H9 (cell line): ENCODE data around the gene CFAP73. TPM values are rescaled to one million over a fixed set of nuclear protein-coding genes. Genes with fewer than 3 reads are reported as not detected.

Source experiments
- DNase-seq: peaks from one replicate; pipeline ENCODE4 v3.0.0-alpha.2; 2017
- H2AFZ ChIP-seq: one replicate; pipeline ENCODE4 v1.6.1; 2013; ENCODE audit warnings: mild to moderate bottlenecking, low read length, control low read depth, moderate library complexity
- H2AK5ac ChIP-seq: 2 replicates; pipeline ENCODE4 v1.6.1; 2013; ENCODE audit warnings: low read length, control low read depth, mixed read lengths; ENCODE audit not compliant: insufficient read length
- H2BK120ac ChIP-seq: one replicate; pipeline ENCODE4 v1.6.1; 2013; ENCODE audit warnings: low read depth, mild to moderate bottlenecking, low read length, control low read depth, inconsistent platforms; ENCODE audit not compliant: poor library complexity, severe bottlenecking
- H2BK12ac ChIP-seq: 2 replicates; pipeline ENCODE4 v1.6.1; 2013; ENCODE audit warnings: low read length, control low read depth, mixed read lengths, low read depth; ENCODE audit not compliant: insufficient read length
- H2BK15ac ChIP-seq: 2 replicates; pipeline ENCODE4 v1.6.1; 2013; ENCODE audit warnings: low read depth, low read length, control low read depth
- H2BK20ac ChIP-seq: one replicate; pipeline ENCODE4 v1.6.1; 2013; ENCODE audit warnings: low read depth, mild to moderate bottlenecking, low read length, control low read depth, inconsistent platforms; ENCODE audit not compliant: poor library complexity, severe bottlenecking
- H2BK5ac ChIP-seq: 2 replicates; pipeline ENCODE4 v1.6.1; 2013; ENCODE audit warnings: low read length, control low read depth, mixed read lengths; ENCODE audit not compliant: insufficient read length
- H3K14ac ChIP-seq: 2 replicates; pipeline ENCODE4 v1.6.1; 2013; ENCODE audit warnings: low read length, control low read depth; ENCODE audit not compliant: insufficient read depth
- H3K18ac ChIP-seq: 2 replicates; pipeline ENCODE4 v1.6.1; 2013; ENCODE audit warnings: low read depth, mild to moderate bottlenecking, mixed read lengths, low read length, control low read depth; ENCODE audit not compliant: insufficient read length
- H3K23ac ChIP-seq: 2 replicates; pipeline ENCODE4 v1.6.1; 2013; ENCODE audit warnings: low read length, control low read depth, mixed read lengths, low read depth; ENCODE audit not compliant: insufficient read length
- H3K23me2 ChIP-seq: 2 replicates; pipeline ENCODE4 v1.6.1; 2013; ENCODE audit warnings: low read depth, mild to moderate bottlenecking, mixed read lengths, low read length, control low read depth; ENCODE audit not compliant: insufficient read length, poor library complexity, severe bottlenecking
- H3K27ac ChIP-seq: 2 replicates; pipeline ENCODE4 v1.5.1; 2013; ENCODE audit warnings: low read length, control low read depth, mixed read lengths, low read depth; ENCODE audit not compliant: insufficient read length
- H3K27me3 ChIP-seq: 2 replicates; pipeline ENCODE4 v1.6.1; 2013; ENCODE audit warnings: low read length, control low read depth, inconsistent platforms; ENCODE audit not compliant: insufficient read depth
- H3K4ac ChIP-seq: 2 replicates; pipeline ENCODE4 v1.6.1; 2013; ENCODE audit warnings: low read depth, mild to moderate bottlenecking, control low read depth, inconsistent platforms, low read length, moderate library complexity
- H3K4me1 ChIP-seq: 2 replicates; pipeline ENCODE4 v1.6.1; 2013; ENCODE audit warnings: low read length, control low read depth, inconsistent platforms; ENCODE audit not compliant: insufficient read depth
- H3K4me2 ChIP-seq: 2 replicates; pipeline ENCODE4 v1.6.1; 2013; ENCODE audit warnings: low read length, control low read depth, mixed read lengths; ENCODE audit not compliant: insufficient read length, insufficient read depth
- H3K56ac ChIP-seq: 2 replicates; pipeline ENCODE4 v1.6.1; 2013; ENCODE audit warnings: low read depth, mild to moderate bottlenecking, mixed read lengths, low read length, control low read depth; ENCODE audit not compliant: insufficient read length
- H3K79me1 ChIP-seq: 2 replicates; pipeline ENCODE4 v1.6.1; 2013; ENCODE audit warnings: low read depth, mild to moderate bottlenecking, moderate library complexity, low read length, control low read depth, inconsistent platforms; ENCODE audit not compliant: insufficient read depth, poor library complexity, severe bottlenecking
- H3K79me2 ChIP-seq: 2 replicates; pipeline ENCODE4 v1.6.1; 2013; ENCODE audit warnings: low read length, control low read depth, inconsistent platforms; ENCODE audit not compliant: insufficient read depth
- H3K9ac ChIP-seq: 2 replicates; pipeline ENCODE4 v1.6.1; 2013; ENCODE audit warnings: low read length, control low read depth, mixed read lengths; ENCODE audit not compliant: insufficient read length; ENCODE audit errors: extremely low read depth
- H3K9me3 ChIP-seq: one replicate; pipeline ENCODE4 v1.6.1; 2013; ENCODE audit warnings: low read depth, low read length, inconsistent platforms; ENCODE audit not compliant: control insufficient read depth
- H3T11ph ChIP-seq: one replicate; pipeline ENCODE4 v1.6.1; 2013; ENCODE audit warnings: mild to moderate bottlenecking, low read length, control low read depth, inconsistent platforms
- H4K20me1 ChIP-seq: one replicate; pipeline ENCODE4 v1.6.1; 2013; ENCODE audit not compliant: control insufficient read depth, insufficient read length, insufficient read depth
- H4K5ac ChIP-seq: 2 replicates; pipeline ENCODE4 v1.6.1; 2013; ENCODE audit warnings: low read depth, mild to moderate bottlenecking, mixed read lengths, low read length, control low read depth; ENCODE audit not compliant: insufficient read length
- H4K8ac ChIP-seq: replicated peaks from 2 replicates; pipeline ENCODE4 v1.6.1; 2013; ENCODE audit warnings: low read length, control low read depth, mixed read lengths, low read depth; ENCODE audit not compliant: insufficient read length
- H4K91ac ChIP-seq: 2 replicates; pipeline ENCODE4 v1.6.1; 2013; ENCODE audit warnings: low read depth, mild to moderate bottlenecking, moderate library complexity, mixed read lengths, low read length, control low read depth; ENCODE audit not compliant: insufficient read length
- H3K27ac Mint-ChIP-seq, 3 experiments: 2 replicates in 2 of 3; 3 replicates in 1 of 3; pipeline ENCODE4 v1.8.0; 2020 to 2021; ENCODE audit warnings: mixed read lengths in 3 of 3, mild to moderate bottlenecking in 1 of 3, moderate library complexity in 1 of 3
- H3K27me3 Mint-ChIP-seq: 2 replicates; pipeline ENCODE4 v1.8.0; 2021; ENCODE audit warnings: low read depth, mild to moderate bottlenecking, moderate library complexity, mixed read lengths
- H3K36me3 Mint-ChIP-seq, 3 experiments: 2 replicates in 2 of 3; 3 replicates in 1 of 3; pipeline ENCODE4 v1.8.0; 2020 to 2021; ENCODE audit warnings: low read depth in 3 of 3, mixed read lengths in 3 of 3; ENCODE audit not compliant: insufficient read depth in 1 of 3
- H3K4me1 Mint-ChIP-seq, 2 experiments: 2 replicates each; pipeline ENCODE4 v1.8.0; 2020; ENCODE audit warnings: mixed read lengths in 2 of 2
- H3K4me3 Mint-ChIP-seq, 2 experiments: 2 replicates in 1 of 2; 3 replicates in 1 of 2; pipeline ENCODE4 v1.8.0; 2020 to 2021; ENCODE audit warnings: mild to moderate bottlenecking in 2 of 2, mixed read lengths in 2 of 2, moderate library complexity in 1 of 2
- H3K9me3 Mint-ChIP-seq, 2 experiments: 2 replicates in 1 of 2; 3 replicates in 1 of 2; pipeline ENCODE4 v1.8.0; 2020; ENCODE audit warnings: mild to moderate bottlenecking in 2 of 2, mixed read lengths in 2 of 2, moderate library complexity in 1 of 2
- CTCF ChIP-seq: fragments of 200-600 bp; sonication (generic); conservative IDR thresholded peaks from 3 replicates; pipeline ENCODE4 v1.8.0; 2021; ENCODE audit warnings: antibody characterized with exemption, mild to moderate bottlenecking
- WGBS: extraction: QIAGEN DNeasy Blood & Tissue Kit; methylation state at CpG from one replicate; pipeline ENCODE4 v1.1.7; 2013; ENCODE audit warnings: missing lambda C conversion rate, low lambda C conversion rate, mixed read lengths; ENCODE audit not compliant: insufficient read length; ENCODE audit errors: extremely low coverage; 5-methylcytosine and 5-hydroxymethylcytosine counted together
- total RNA-seq: library from RNA; stranded (reverse); gene quantifications from 2 replicates; pipeline ENCODE4 v1.2.1, GENCODE V29; 2021

CFAP73 gene
- total RNA-seq, 1 experiment from 2014 or later, result not detected

DNA sequence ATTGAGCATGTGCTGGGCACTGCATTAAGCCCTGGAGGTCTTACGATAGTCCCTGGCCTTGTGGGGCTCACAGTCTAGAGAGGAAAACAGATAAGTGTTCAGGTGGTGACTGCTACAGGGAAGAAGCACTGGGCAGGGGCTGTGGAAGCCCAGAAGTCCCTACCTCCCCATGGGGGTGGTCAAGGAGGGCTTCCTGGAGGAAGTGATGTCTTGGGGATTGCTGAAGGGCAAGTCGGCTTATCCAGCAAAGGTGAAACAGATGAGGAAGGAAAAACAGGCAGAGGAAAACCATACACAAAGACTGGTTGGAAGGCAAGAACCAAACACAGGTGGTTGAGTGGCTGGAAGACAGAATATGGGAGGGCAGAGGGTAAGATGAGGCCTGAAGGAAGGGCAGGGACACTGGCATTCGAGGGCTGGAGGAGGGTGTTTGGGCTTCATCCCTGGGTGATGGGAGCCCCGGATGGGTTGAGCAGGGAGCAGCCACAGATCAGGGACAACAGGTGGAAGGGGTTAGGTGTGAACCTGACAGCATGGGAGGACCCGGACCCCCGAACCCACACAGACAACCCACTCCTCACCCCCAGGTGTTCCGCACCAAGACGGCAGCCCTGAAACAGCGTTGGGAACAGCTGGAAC is 2.8 kb downstream of the CFAP73 start:
- WGBS, result no CpG with 5 or more reads among the region's 9 CpGs
- H3K14ac ChIP-seq, result no peak overlapping the region
- H3K9me3 ChIP-seq, result no peaks in the 10 kb centered on the region
- DNase-seq, result no peak
- no peak overlapping the region for H3T11ph ChIP-seq
- H3K79me2 ChIP-seq, result no peaks in the 10 kb centered on the region
- TF ChIP-seq CTCF, result no peak
- H3K9me3 Mint-ChIP-seq, result peaks cover 3% of the 10 kb centered on the region in 2 experiments; a peak in 4 of 5 replicates
- no peak overlapping the region for H3K27ac ChIP-seq
- H3K79me1 ChIP-seq, result no peaks in the 10 kb centered on the region
- no peak overlapping the region; a peak in 2 of 7 replicates for H3K27ac Mint-ChIP-seq
- H4K5ac ChIP-seq, result no peak overlapping the region
- H3K27me3 ChIP-seq, result peaks cover 14% of the 10 kb centered on the region; the same call in 1 of the 2 replicates
- H3K23me2 ChIP-seq, result peaks cover 11% of the 10 kb centered on the region
- no peak overlapping the region for H2BK12ac ChIP-seq
- H3K9ac ChIP-seq, result no peak overlapping the region
- no peak overlapping the region for H3K4ac ChIP-seq
- peaks cover 15 to 26% of the 10 kb centered on the region in 2 experiments for H3K4me1 Mint-ChIP-seq
- H4K20me1 ChIP-seq, result no peaks in the 10 kb centered on the region
- H3K23ac ChIP-seq, result no peak overlapping the region
- H2BK5ac ChIP-seq, result no peak overlapping the region
- H3K4me2 ChIP-seq, result peak overlapping the region; percentile 73
- peaks cover 0 to 10% (median 6%) of the 10 kb centered on the region in 3 experiments; a peak in 5 of 7 replicates for H3K36me3 Mint-ChIP-seq
- no peak overlapping the region for H2AK5ac ChIP-seq
- no peak overlapping the region for H4K8ac ChIP-seq
- no peak overlapping the region for H3K56ac ChIP-seq
- no peak overlapping the region for H2BK15ac ChIP-seq
- H3K4me1 ChIP-seq, result peaks cover 3% of the 10 kb centered on the region; the same call in 1 of the 2 replicates
- H3K27me3 Mint-ChIP-seq, result peaks cover 71% of the 10 kb centered on the region
- H4K91ac ChIP-seq, result no peak overlapping the region
- no peak overlapping the region for H2AFZ ChIP-seq
- H2BK120ac ChIP-seq, result no peak overlapping the region
- peak overlapping the region; percentile 53 to 69 for H3K4me3 Mint-ChIP-seq
- peak overlapping the region; percentile 70 for H3K18ac ChIP-seq
- no peak overlapping the region for H2BK20ac ChIP-seq
